GM19438 (cell line): ENCODE measurements around the gene EPHA2.

Experiments
- ATAC-seq: cut with Tn5 transposase; IDR thresholded peaks from one replicate; pipeline ENCODE4 v1.9.1; 2021; ENCODE audit warnings: low read depth; ENCODE audit not compliant: unreplicated experiment

The EPHA2 gene

GRCh38 chr1:16184557-16185303, 28.9 kb upstream of the EPHA2 start:
- ATAC-seq = no peak

GRCh38 chr1:16183765-16184556, 28.1 kb upstream of the EPHA2 start:
- no peak for ATAC-seq

GRCh38 chr1:16183179-16183578, 27.3 kb upstream of the EPHA2 start:
- ATAC-seq = no peak

GRCh38 chr1:16181887-16182719, 26.2 kb upstream of the EPHA2 start:
- ATAC-seq = no peak

GRCh38 chr1:16180291-16180824, 24.5 kb upstream of the EPHA2 start:
- ATAC-seq = no peak

GRCh38 chr1:16178596-16179497, 23.0 kb upstream of the EPHA2 start:
- no peak for ATAC-seq

- ATAC-seq = no peak
Measured at GRCh38 chr1:16177306-16177705, 21.4 kb upstream of the EPHA2 start.

- no peak for ATAC-seq
Measured at GRCh38 chr1:16176653-16177052, 20.8 kb upstream of the EPHA2 start.

- no peak for ATAC-seq
Measured at GRCh38 chr1:16175610-16176553, 20.0 kb upstream of the EPHA2 start.

- no peak for ATAC-seq
Measured at GRCh38 chr1:16174886-16175598, 19.2 kb upstream of the EPHA2 start.

- no peak for ATAC-seq
Measured at GRCh38 chr1:16174261-16174868, 18.5 kb upstream of the EPHA2 start.

GRCh38 chr1:16173447-16174260, 17.8 kb upstream of the EPHA2 start:
- no peak for ATAC-seq

- no peak for ATAC-seq
Measured at GRCh38 chr1:16172964-16173446, 17.1 kb upstream of the EPHA2 start.

- no peak for ATAC-seq
Measured at GRCh38 chr1:16172218-16172830, 16.5 kb upstream of the EPHA2 start.

- no peak for ATAC-seq
Measured at GRCh38 chr1:16171314-16172151, 15.7 kb upstream of the EPHA2 start.
